Kidney epithelial cell (primary cell): Measurements from ENCODE around the gene ATP6V0A1. TPM values are rescaled to one million over a fixed set of nuclear protein-coding genes. Genes with fewer than 3 reads are reported as not detected.
A peak's percentile ranks its signal among the peaks of the same experiment; 100 is the strongest.

Source experiments
- DNase-seq: peaks from one replicate; pipeline ENCODE4 v3.0.0-alpha.2; 2010; ENCODE audit warnings: low read depth
- H3K27me3 ChIP-seq: 2 replicates; pipeline ENCODE4 v1.6.0; 2011; ENCODE audit warnings: low read length; ENCODE audit not compliant: control insufficient read depth, insufficient read depth
- H3K36me3 ChIP-seq: 2 replicates; pipeline ENCODE4 v1.5.1; 2011; ENCODE audit warnings: low read length; ENCODE audit not compliant: control insufficient read depth, insufficient read depth
- H3K4me3 ChIP-seq: 2 replicates; pipeline ENCODE4 v1.5.1; 2011; ENCODE audit warnings: low read depth, mild to moderate bottlenecking, control low read depth, low read length
- CTCF ChIP-seq: IDR thresholded peaks from 2 replicates; pipeline ENCODE4 v1.5.1; 2011; ENCODE audit warnings: mild to moderate bottlenecking, moderate library complexity, low read length, control low read depth, inconsistent platforms; ENCODE audit not compliant: insufficient read depth, poor library complexity, severe bottlenecking
- total RNA-seq: library from RNA; depleted of rRNA; stranded (reverse); fragments of >200 nt; gene quantifications from 2 replicates; pipeline ENCODE4 v1.2.3, GENCODE V29; 2015

ATP6V0A1 gene
- total RNA-seq, 1 donor from 2014 or later: 46.4 TPM

GRCh38 chr17:42530952-42531454 lies 72.3 kb downstream of the ATP6V0A1 start:
- no peak for DNase-seq
- TF ChIP-seq CTCF: no peak

GRCh38 chr17:42531455-42532354 lies 73.0 kb downstream of the ATP6V0A1 start:
- peak; percentile 36 for TF ChIP-seq CTCF
- peak overlapping the region; percentile 32 for H3K4me3 ChIP-seq
- no peaks in the 10 kb centered on the region for H3K27me3 ChIP-seq
- no peaks in the 10 kb centered on the region for H3K36me3 ChIP-seq
- DNase-seq: no peak

More at GRCh38 chr17:42530952-42531454, 72.3 kb downstream of the ATP6V0A1 start:
- H3K27me3 ChIP-seq: no peaks in the 10 kb centered on the region
- no peaks in the 10 kb centered on the region for H3K36me3 ChIP-seq
- H3K4me3 ChIP-seq: no peak overlapping the region

- Histone ChIP-seq H3K36me3 (no peaks in the 10 kb centered on the region), H3K4me3 (peak overlapping the region; percentile 49), H3K27me3 (no peaks in the 10 kb centered on the region)
- DNase-seq: no peak
- TF ChIP-seq CTCF: no peak
These were observed 76.7 kb downstream of the ATP6V0A1 start for GRCh38 chr17:42535155-42536047.

GRCh38 chr17:42536048-42536371 lies 77.3 kb downstream of the ATP6V0A1 start, which contains the start of gene NAGLU:
Gene NAGLU (plus strand): TSS chr17:42536241. CDS start chr17:42536273, 32 bp downstream.
- no peaks in the 10 kb centered on the region for H3K27me3 ChIP-seq
- no peaks in the 10 kb centered on the region for H3K36me3 ChIP-seq
- peak within 1 kb of the TSS; percentile 49 for H3K4me3 ChIP-seq
- no peak for DNase-seq
- TF ChIP-seq CTCF: no peak

GRCh38 chr17:42536372-42537155 lies 77.9 kb downstream of the ATP6V0A1 start:
- TF ChIP-seq CTCF: no peak
- Histone ChIP-seq H3K27me3 (no peaks in the 10 kb centered on the region), H3K36me3 (no peaks in the 10 kb centered on the region), H3K4me3 (peak overlapping the region; percentile 49)
- no peak for DNase-seq
